GM18519 (cell line): ENCODE data around the gene DRD2.

Source experiments
- ATAC-seq: cut with Tn5 transposase; IDR thresholded peaks from one replicate; pipeline ENCODE4 v1.9.1; 2021; ENCODE audit warnings: mild to moderate bottlenecking, moderate library complexity; ENCODE audit not compliant: unreplicated experiment, low FRiP score

DRD2 gene

DNA sequence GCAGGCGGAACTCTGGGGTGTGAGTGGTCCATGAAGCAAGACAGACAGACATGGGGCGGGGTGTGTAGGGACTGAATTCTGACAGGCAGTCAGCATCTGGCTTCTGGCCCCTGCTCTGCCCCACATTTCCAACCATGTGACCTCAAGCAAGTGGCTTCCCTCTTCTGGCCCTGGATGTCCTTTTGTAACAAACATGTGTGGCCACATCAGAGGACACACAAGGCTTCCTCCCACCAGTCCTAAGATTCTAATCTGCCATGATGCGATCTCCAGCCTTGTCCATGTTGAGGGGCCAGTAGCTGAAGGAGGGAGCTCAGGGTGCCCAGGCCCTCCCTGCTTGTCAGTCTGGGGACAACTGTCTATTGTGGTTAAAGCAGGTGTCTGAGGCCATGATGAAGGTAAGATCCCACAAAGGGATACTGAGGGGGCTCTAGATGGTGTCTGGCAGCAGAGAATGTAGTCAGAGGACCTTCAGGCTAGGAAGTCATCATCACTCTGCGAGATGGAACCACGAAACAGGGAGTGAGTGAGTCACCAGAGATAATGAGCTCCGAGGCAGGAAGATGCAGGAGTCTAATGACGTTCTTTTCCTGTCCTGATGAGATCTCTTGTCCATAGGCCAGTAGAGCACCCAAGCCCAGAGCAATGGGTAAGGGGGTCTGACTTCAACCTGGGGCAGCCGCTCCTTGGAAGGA lies 27.4 kb downstream of the DRD2 start:
- no peak for ATAC-seq

DNA sequence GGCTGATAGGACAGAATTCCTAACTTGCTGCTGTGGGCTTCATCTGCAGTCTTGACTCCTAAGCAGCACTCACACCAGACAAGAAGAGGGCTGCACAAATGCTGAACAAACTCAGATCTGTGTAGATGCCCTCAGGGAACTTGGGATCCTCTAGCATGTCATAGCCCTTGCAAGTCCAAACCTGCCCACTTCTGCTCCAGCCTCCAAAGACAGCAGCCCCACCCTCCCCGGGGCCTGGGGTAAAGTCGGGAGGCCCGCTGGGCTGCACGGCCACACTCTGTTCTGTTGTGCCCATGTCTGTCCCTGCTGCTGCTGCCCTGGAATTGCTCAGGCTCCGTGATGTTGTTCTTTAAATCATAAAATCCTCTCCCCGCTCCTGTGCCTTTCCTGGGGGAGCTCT lies 28.3 kb downstream of the DRD2 start:
- ATAC-seq = no peak

DNA sequence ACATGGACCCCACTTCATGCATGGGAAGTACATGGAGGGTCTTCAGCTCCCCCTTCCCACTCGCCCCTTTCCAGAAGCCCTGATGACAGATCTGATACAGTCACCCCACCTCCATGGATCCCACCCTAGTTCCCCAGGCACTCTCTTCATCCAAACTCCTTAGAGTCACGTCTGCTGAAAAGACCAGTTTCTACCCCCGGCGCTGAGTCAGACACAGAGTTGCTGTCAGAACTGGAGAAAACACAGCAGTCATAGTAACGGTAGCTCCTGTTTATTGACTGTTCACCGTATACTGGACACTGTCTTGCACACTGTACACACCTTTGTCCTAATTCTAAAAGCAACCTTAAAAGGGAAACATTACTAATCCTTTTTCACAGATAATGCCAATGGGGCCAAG lies 29.1 kb downstream of the DRD2 start:
- peak; percentile 53 for ATAC-seq

DNA sequence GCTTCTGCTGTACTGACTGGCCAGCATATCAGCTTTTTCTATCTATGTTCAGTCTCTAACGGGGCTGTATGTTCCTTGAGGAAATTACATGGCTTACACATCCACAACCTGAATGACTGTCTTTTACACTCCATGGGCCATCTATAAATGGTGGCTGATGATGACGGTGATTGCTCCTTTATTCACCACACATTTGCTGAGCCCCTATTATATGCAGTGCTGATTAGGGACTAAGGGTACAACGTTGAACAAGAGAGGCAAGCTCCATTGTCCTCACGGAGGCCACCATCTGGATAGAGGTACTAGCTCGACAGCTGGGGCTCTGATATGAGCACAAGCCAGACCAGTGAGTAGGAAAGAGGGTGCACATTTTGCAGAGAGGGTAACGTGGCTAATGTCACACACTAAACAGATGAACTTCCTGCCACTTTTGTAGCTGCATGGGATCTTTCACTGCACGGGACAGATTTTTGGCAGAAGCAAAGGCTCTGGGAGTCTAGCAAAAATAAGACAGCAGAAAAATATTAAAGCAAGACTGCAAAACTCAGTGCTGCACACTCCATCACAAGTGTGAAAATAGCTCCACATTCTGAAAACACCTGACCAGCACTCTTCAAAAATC lies 30.6 kb downstream of the DRD2 start:
- ATAC-seq = no peak

DNA sequence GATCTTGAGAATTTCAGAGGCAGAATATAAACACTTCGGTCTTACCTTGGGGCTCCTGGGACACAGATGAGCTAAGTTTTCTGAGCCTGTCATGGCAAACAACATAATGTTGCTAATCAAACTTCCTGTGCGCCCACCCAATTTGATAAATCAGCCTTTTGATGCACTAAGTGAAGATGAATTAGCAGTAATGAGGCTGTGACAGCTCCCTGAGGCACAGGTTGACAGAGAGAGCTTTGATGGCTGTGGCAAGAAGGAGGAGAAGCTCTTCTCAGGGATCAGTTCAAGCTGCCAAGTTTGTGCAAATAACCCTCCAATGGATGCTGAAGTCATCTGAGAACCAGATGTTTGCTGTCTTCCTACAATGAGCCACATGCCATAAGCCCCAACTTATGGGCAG lies 34.4 kb downstream of the DRD2 start:
- no peak for ATAC-seq

DNA sequence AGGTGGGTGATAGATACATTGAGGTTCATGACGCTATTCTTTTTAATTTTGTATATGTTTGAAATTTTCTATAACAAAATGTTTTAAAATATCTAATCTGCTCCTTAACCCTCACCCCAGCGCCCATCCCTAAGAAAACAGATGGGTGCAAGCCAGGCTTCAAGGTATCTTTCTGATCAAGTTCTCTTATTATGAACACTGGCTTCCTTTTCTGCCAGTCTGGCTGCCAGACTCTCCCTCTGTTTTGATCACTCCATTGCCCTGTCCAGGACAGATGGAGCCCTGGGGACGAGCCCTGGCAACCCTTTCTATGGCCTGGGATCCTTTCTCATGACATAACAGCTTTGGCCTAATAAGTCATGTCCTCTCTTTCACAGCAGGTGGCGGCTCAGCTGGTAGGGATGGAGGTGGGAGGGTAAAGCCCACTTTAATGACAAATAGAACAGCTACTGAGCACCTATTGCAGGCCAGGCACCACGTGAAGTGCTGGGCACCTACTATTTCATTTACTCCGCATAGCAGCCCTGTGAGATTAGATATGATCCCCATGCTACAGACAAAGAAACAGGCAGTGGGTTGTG lies 38.4 kb downstream of the DRD2 start:
- no peak for ATAC-seq

DNA sequence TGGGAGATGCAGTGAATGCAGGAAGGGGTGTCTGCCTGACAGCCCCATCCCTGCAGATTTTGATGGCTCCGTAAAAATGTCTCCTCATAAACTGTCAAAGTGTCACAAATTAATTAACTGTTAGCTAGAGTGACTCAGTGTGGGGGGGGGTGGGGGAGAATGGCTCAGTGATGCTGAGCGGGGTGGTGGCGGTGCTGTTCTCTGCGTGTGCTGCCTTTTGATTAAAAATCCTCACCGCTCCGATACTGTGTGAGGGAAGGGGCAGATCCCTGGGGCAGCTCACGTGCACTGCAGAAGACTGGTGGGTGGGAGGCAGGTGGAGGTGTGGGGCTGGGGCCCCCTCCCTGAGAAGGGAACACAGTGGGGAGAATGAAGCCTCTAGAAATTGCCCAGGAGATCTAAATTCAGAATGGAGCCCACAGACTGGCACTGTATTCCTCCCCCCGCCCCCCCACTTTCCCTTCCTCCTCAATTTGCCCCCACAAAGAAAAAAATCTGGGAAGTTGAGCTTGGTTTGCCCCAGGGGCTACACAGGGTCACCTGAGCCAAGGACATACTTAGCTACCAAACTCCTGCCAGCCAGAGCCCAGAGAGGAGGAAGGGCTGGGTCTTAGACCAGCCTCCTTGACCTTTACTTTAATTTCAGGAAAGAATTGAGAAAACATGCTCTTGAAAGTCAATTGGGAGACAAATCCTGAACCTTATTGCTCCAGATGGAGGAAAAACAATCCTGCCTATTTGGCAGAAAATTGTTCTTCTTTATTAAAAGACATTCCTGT lies 39.8 kb downstream of the DRD2 start:
- no peak for ATAC-seq

DNA sequence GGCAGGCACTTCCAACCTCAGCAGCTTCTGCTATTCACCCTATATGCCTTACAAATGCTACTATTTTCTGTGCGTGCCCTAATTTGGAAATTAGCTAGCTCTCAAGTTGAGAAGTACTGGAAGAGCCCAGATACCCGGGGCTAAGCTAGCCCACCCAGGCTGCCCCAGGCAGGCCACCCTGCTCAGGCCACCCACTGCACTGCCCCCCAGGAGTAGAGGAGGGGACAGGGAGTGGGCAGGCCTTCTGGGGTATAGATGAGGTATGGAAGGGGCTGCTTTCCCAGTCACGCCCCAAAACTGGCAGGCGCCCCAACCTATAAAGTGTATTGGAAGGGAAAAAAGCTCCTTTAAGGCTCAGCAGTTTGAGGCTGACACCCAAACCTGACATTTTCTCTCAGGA lies 43.5 kb downstream of the DRD2 start:
- ATAC-seq = no peak

DNA sequence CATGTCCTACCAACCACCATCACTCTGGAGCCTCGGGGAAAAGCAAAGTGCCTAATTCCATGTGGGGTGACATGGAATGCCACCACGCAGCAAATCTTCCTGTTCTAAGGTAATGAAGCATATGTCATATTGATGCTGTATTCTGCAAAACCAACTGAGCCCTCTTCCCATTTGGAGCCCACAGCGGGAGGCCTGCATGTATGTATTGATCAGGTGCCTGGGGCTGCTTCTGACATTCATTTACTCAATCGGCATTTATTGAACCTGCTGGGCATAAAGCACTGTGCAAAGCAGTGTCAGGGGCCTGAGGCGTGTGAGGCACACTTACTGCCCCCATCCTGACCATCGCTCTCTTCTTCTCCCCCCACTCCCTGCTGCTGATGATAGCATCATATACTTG lies 48.5 kb downstream of the DRD2 start:
- no peak for ATAC-seq

DNA sequence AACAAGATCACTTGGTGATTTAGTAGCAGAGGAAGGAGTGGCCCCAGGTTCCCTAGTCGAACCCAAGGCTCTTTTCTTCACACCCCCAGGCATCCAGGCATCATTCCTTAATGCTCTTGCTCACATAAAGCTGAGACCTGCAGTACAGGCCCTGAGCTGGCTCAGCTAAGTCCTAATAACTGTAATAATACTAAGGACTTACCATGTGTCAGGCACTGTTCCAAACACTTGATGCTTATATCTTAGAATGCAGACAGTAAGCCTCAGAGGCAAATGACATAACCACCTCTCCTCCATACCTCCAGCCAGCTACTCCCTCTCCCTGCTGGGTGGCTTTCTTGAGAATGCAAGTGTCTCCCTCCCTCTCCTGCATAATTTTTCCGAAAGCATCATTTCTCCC lies 54.4 kb downstream of the DRD2 start:
- no peak for ATAC-seq

DNA sequence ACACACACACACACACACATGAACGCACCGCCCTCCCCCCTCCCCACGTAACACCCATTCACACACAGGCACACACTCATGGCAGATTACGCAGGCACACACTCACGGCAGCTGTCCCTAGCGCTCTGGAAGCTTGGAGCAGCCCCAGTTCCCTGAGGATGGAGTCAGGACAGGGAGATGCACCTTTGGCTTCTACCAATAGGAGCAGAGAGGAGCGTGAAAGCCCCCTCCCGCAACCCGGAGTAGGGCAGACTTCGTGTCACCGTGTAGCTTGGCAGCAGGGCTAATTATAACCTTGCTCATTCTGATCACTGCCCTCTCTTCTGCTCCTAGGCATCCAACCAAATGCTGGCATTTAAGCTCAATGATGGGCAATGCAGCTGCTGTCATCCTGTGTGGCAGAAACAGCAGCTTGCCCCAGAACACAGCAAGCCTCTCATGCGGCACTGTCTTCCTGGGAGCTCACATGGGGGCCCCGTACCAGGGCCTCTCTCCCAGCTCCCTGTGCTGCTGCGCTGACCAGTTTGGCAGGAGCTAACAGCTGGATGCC lies 55.7 kb downstream of the DRD2 start:
- ATAC-seq = no peak

DNA sequence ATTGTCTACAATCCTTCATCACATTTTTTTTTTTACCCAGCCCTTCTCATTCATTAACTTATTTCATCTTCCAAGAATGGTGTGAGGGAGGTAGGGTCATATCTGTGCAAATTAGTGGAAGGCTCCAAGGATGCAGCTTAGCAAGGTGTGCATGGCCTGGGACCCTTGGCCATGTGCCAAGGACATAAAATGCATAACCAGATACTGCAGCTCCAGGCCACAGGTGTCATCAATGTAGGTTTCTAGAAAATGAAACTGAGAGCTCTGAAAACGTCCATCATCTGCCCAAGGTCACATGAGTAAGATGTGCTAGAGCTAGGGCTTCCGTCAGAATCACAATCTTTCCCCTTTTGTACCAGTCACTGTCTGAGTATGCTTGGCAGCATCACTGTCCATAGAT lies 57.8 kb downstream of the DRD2 start:
- ATAC-seq = no peak

DNA sequence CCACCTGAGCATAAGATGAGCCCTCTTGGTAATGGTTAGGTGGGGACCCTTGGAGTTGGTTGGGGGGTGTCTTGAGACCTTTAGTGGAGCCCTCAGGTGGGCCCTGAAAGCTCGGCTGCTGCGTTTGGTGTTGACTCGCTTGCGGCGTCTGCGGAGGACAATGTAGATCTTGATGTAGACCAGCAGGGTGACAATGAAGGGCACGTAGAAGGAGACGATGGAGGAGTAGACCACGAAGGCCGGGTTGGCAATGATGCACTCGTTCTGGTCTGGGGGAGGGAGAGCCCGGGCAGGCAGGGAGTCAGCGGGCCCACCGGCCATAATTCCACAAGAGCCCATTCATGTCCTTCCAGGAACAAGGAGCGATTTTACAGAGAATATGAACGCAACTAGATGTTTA lies 59.9 kb downstream of the DRD2 start:
- no peak for ATAC-seq

DNA sequence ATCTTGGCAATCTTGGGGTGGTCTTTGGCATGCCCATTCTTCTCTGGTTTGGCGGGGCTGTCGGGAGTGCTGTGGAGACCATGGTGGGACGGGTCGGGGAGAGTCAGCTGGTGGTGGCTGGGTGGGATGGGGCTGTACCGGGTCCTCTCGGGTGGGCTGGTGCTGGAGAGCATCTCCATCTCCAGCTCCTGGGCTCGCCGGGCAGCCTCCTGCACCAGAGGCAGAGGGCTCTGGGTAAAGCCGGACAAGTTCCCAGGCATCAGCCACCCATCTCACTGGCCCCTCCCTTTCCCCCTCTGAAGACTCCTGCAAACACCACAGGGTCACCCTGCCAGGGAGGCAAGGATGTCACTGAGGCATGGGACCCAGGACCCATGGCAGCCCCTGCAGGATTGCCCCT lies 62.5 kb downstream of the DRD2 start:
- ATAC-seq = no peak

DNA sequence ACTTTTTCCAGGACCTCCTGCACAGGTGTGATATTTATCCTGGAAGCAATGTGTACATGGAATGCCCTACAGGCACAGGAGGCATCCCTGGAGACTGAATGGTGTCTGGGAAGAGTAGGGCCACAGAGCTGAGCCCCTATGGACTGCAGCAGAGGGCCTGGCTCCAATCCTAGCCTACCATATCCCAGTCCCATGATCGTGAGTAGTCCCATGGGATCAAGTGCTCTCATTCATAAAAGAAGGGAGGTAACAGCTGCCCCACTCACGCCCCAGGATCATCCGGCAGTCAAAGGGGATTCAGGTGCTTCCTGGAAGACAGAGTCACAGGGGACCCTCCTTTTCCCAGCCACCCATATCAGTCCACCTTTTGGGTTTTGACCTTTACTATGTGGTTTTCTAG lies 63.7 kb downstream of the DRD2 start:
- no peak for ATAC-seq

DNA sequence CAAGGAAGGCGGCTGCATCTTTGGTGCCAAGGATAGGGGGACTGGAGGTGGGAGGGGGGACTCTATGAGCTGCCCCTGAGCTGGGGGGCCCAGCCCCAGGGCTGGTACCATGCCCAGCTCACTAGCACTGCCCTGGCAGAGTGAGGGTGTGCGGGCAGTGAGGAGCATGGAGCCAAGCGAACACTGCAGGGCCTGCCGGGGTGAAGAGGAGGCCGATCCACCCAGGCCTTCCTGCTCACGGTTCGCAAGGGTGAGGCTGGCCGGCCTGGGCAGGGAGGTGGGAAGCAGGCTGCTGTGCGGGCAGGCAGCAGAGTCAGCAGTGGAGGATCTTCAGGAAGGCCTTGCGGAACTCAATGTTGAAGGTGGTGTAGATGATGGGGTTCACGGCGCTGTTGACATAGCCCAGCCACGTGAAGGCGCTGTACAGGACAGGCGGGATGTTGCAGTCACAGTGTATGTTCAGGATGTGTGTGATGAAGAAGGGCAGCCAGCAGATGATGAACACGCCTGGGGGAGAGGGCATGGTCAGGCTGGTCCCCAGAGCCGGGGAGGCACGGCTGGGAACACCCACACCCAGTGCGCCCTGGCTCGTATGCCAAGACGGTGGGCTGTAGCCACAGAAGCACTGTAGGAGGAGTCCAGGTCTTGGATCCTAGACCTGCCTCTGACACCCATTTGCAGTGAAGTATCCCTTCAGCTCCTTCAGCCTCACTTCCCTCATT lies 64.6 kb downstream of the DRD2 start:
- no peak for ATAC-seq

DNA sequence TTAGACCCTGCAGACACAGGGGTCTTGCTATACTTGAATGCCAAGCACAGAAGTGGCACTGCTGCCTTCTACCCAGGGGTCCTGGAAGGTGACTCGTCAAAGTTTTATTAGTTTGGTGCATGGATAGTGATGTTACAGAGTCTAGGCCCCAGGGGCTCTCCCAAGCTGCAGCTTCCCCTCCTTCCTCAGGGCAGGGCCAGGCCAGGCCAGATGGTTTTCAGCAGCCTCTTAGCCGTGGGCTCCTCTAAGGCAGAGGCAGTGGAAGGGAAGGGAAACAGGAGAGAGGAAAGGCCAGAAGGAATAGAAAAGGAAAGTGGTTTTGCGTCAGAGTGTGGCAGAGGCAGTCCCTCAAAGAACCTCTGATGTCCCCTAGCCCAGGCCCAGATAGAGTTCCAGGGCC lies 65.7 kb downstream of the DRD2 start:
- ATAC-seq = no peak

DNA sequence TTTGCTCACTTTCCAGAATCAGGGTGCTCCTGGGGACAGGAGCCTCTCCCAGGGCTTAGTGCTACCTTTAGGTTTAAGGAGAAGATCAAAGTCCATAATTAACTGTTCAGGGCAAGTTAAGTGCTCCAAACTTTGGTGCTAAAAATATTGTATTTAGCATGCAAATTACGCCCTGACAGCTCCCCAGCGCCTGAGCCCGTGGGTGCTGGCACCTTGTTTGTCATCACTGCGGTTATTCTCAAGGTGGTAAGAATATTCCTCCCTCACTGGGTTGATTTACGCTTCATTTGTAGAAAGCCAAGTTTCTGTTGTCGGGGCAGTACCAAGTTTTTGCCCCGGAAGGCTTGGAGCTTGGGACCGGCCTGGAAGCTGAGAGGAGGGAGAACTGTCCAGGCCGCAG lies 66.3 kb downstream of the DRD2 start:
- ATAC-seq = no peak

DNA sequence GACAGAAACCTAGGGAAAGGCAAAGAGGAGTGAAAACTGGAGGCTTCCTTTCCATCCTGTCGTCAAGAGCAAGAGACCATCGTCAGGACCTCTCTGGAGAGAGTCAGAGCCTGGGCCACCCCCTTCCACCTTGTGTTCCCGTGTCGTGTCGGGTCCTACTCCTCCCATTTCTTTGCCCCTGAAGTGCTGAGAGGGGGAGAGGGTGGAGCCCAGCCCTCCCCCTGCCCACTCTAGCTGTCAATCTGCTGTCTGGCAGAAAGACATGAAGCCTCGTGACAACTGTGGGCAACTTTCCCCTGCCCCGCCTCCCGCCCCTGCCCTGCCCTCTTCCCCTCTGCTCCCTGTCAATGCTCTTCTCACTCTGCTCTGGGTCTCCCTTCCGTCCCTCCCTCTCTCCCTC lies 67.0 kb downstream of the DRD2 start:
- no peak for ATAC-seq

DNA sequence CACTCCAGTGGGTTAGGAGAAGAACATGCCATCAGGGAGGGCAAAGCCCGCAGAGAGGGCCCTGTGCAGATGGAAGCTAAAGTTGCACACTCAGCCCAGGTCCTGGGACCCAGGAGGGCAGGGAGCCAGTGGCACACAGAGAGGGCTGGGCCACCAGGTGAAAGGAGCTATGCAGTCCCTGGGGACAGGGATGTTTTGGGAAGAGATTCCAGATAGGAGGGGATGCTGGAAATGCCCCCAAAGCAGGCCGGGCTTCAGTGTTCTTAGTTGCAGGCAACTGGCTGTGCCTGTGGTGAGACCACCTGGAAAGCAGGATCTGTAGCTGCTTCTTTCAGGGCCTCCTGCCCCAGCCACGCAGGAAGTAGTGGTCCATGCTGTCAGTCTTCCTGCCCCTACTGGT lies 68.0 kb downstream of the DRD2 start:
- no peak for ATAC-seq
